Stimulated activated CD8-positive, alpha-beta memory T cell treated with anti-CD3 and anti-CD28 coated beads, Interleukin-4, amount 100 ng/mL, for 48 hours (primary cell): ENCODE results near the gene RERE.
"Not testable (repeated sequence)": the region's sequence is repeated elsewhere in the genome, so short reads cannot be mapped to it uniquely, and the experiment has no call there.

ENCODE experiments used
- DNase-seq: peaks from one replicate; pipeline ENCODE4 v3.0.0-alpha.2; 2020

Gene RERE

GRCh38 chr1:8841395-8841794 is 24.0 kb upstream of the RERE start:
- DNase-seq, result no peak

GRCh38 chr1:8839990-8840389 is 22.6 kb upstream of the RERE start:
- no peak for DNase-seq

- no peak for DNase-seq
Observed at GRCh38 chr1:8835941-8836643, 18.7 kb upstream of the RERE start.

- DNase-seq, result no peak
Observed at GRCh38 chr1:8831340-8831739, 13.9 kb upstream of the RERE start.

- not testable (repeated sequence) for DNase-seq
Observed at GRCh38 chr1:8830732-8831131, 13.3 kb upstream of the RERE start.

GRCh38 chr1:8825985-8826481 is 8.6 kb upstream of the RERE start:
- peak; percentile 22 for DNase-seq

- DNase-seq, result no peak
Observed at GRCh38 chr1:8823295-8823664, 5.8 kb upstream of the RERE start.

- DNase-seq, result peak; percentile 11
Observed at GRCh38 chr1:8822373-8823294, 5.2 kb upstream of the RERE start.

- DNase-seq, result no peak
Observed at GRCh38 chr1:8821084-8821483, 3.6 kb upstream of the RERE start.

- DNase-seq, result peak; percentile 4
Observed at GRCh38 chr1:8818789-8819188, 1.3 kb upstream of the RERE start.

GRCh38 chr1:8818325-8818775 is 910 bp upstream of the RERE start:
- DNase-seq, result peak; percentile 24

- peak; percentile 42 for DNase-seq
Observed at GRCh38 chr1:8816831-8817411, 519 bp downstream of the RERE start.

- DNase-seq, result no peak
Observed at GRCh38 chr1:8816264-8816663, 1.2 kb downstream of the RERE start.

GRCh38 chr1:8815582-8816151 is 1.8 kb downstream of the RERE start:
- DNase-seq, result no peak

GRCh38 chr1:8814865-8815264 is 2.6 kb downstream of the RERE start:
- no peak for DNase-seq

- no peak for DNase-seq
Observed at GRCh38 chr1:8813991-8814390, 3.4 kb downstream of the RERE start.

- no peak for DNase-seq
Observed at GRCh38 chr1:8813016-8813763, 4.2 kb downstream of the RERE start.

GRCh38 chr1:8812081-8812480 is 5.4 kb downstream of the RERE start:
- no peak for DNase-seq

GRCh38 chr1:8810987-8811386 is 6.5 kb downstream of the RERE start:
- peak; percentile 10 for DNase-seq

- DNase-seq, result no peak
Observed at GRCh38 chr1:8809342-8809736, 8.1 kb downstream of the RERE start.

GRCh38 chr1:8807004-8807403 is 10.4 kb downstream of the RERE start:
- DNase-seq, result no peak

GRCh38 chr1:8800416-8800815 is 17.0 kb downstream of the RERE start:
- DNase-seq, result no peak
